ENCODE measurements around the gene COL4A5. TPM values are rescaled to one million over a fixed set of nuclear protein-coding genes. Genes with fewer than 3 reads are reported as not detected.
"Not testable (repeated sequence)": the region's sequence is repeated elsewhere in the genome, so short reads cannot be mapped to it uniquely, and the experiment has no call there.

Gene COL4A5
- total RNA-seq, 2 experiments from 2014 or later: not detected

GRCh38 chrX:108435261-108435660 lies 4.4 kb upstream of the COL4A5 start:
- H3K27ac Mint-ChIP-seq: no peak overlapping the region
- no peaks in the 10 kb centered on the region for H3K36me3 Mint-ChIP-seq (ENCODE audit: low read depth)
- no peak overlapping the region for H3K4me3 Mint-ChIP-seq
- DNase-seq: no peak
- no peaks in the 10 kb centered on the region for H3K4me1 Mint-ChIP-seq
- H3K27me3 Mint-ChIP-seq: peaks cover 22% of the 10 kb centered on the region
- CTCF ChIA-PET: no interaction called here
- POLR2A ChIA-PET: no interaction called here
- no peaks in the 10 kb centered on the region for H3K9me3 Mint-ChIP-seq

- ChIA-PET CTCF (no interaction called here), POLR2A (no interaction called here)
- Mint-ChIP-seq H3K9me3 (no peaks in the 10 kb centered on the region), H3K27me3 (peaks cover 25% of the 10 kb centered on the region), H3K4me3 (no peak overlapping the region), H3K4me1 (no peaks in the 10 kb centered on the region), H3K27ac (no peak overlapping the region), H3K36me3 (ENCODE audit: low read depth) (no peaks in the 10 kb centered on the region)
- DNase-seq: no peak
Measured at GRCh38 chrX:108437349-108438109, 2.1 kb upstream of the COL4A5 start.

GRCh38 chrX:108438110-108438623 lies 1.5 kb upstream of the COL4A5 start, which contains the start of gene COL4A6:
Gene COL4A6 (minus strand): TSS chrX:108438422. CDS start chrX:108438196, 226 bp downstream.
- no peak for DNase-seq
- Mint-ChIP-seq H3K4me1 (no peaks in the 10 kb centered on the region), H3K9me3 (no peaks in the 10 kb centered on the region), H3K27me3 (peaks cover 25% of the 10 kb centered on the region), H3K4me3 (no peak within 1 kb of the TSS), H3K27ac (no peak within 1 kb of the TSS), H3K36me3 (ENCODE audit: low read depth) (no peaks in the 10 kb centered on the region)
- ChIA-PET CTCF (no interaction called here), POLR2A (no interaction called here)

- Mint-ChIP-seq H3K36me3 (ENCODE audit: low read depth) (no peaks in the 10 kb centered on the region), H3K27ac (no peak overlapping the region), H3K27me3 (peaks cover 25% of the 10 kb centered on the region), H3K9me3 (no peaks in the 10 kb centered on the region), H3K4me3 (no peak overlapping the region), H3K4me1 (no peaks in the 10 kb centered on the region)
- DNase-seq: no peak
- CTCF ChIA-PET: no interaction called here
- POLR2A ChIA-PET: no interaction called here
Measured at GRCh38 chrX:108439961-108440696, 491 bp downstream of the COL4A5 start.

GRCh38 chrX:108442901-108443464 lies 3.3 kb downstream of the COL4A5 start:
- H3K27me3 Mint-ChIP-seq: peaks cover 19% of the 10 kb centered on the region
- no peaks in the 10 kb centered on the region for H3K9me3 Mint-ChIP-seq
- no peaks in the 10 kb centered on the region for H3K4me1 Mint-ChIP-seq
- H3K27ac Mint-ChIP-seq: no peak overlapping the region
- H3K36me3 Mint-ChIP-seq (ENCODE audit: low read depth): no peaks in the 10 kb centered on the region
- no peak for DNase-seq
- no peak overlapping the region for H3K4me3 Mint-ChIP-seq
- POLR2A ChIA-PET: no interaction called here
- CTCF ChIA-PET: no interaction called here

- Mint-ChIP-seq H3K4me3 (no peak overlapping the region), H3K9me3 (no peaks in the 10 kb centered on the region), H3K27ac (no peak overlapping the region), H3K36me3 (ENCODE audit: low read depth) (no peaks in the 10 kb centered on the region), H3K4me1 (no peaks in the 10 kb centered on the region), H3K27me3 (no peaks in the 10 kb centered on the region)
- DNase-seq: no peak
- ChIA-PET CTCF (no interaction called here), POLR2A (no interaction called here)
Measured at GRCh38 chrX:108447303-108447702, 7.7 kb downstream of the COL4A5 start.

GRCh38 chrX:108453841-108454240 lies 14.2 kb downstream of the COL4A5 start:
- ChIA-PET POLR2A (no interaction called here), CTCF (no interaction called here)
- H3K27me3 Mint-ChIP-seq: no peaks in the 10 kb centered on the region
- DNase-seq: no peak
- no peak overlapping the region for H3K4me3 Mint-ChIP-seq
- no peaks in the 10 kb centered on the region for H3K36me3 Mint-ChIP-seq (ENCODE audit: low read depth)
- H3K9me3 Mint-ChIP-seq: no peaks in the 10 kb centered on the region
- H3K27ac Mint-ChIP-seq: no peak overlapping the region
- H3K4me1 Mint-ChIP-seq: no peaks in the 10 kb centered on the region

- DNase-seq: no peak
- H3K9me3 Mint-ChIP-seq: no peaks in the 10 kb centered on the region
- ChIA-PET CTCF (no interaction called here), POLR2A (no interaction called here)
- H3K36me3 Mint-ChIP-seq (ENCODE audit: low read depth): no peaks in the 10 kb centered on the region
- H3K4me3 Mint-ChIP-seq: no peak overlapping the region
- no peaks in the 10 kb centered on the region for H3K27me3 Mint-ChIP-seq
- H3K4me1 Mint-ChIP-seq: no peaks in the 10 kb centered on the region
- H3K27ac Mint-ChIP-seq: no peak overlapping the region
Measured at GRCh38 chrX:108456971-108457477, 17.4 kb downstream of the COL4A5 start.

GRCh38 chrX:108464604-108465003 lies 25.0 kb downstream of the COL4A5 start:
- DNase-seq: no peak
- H3K9me3 Mint-ChIP-seq: no peaks in the 10 kb centered on the region
- ChIA-PET POLR2A (no interaction called here), CTCF (no interaction called here)
- no peak overlapping the region for H3K27ac Mint-ChIP-seq
- no peak overlapping the region for H3K4me3 Mint-ChIP-seq
- H3K27me3 Mint-ChIP-seq: no peaks in the 10 kb centered on the region
- no peaks in the 10 kb centered on the region for H3K4me1 Mint-ChIP-seq
- no peaks in the 10 kb centered on the region for H3K36me3 Mint-ChIP-seq (ENCODE audit: low read depth)

GRCh38 chrX:108468486-108468885 lies 28.8 kb downstream of the COL4A5 start:
- H3K27me3 Mint-ChIP-seq: no peaks in the 10 kb centered on the region
- H3K4me1 Mint-ChIP-seq: no peaks in the 10 kb centered on the region
- H3K36me3 Mint-ChIP-seq (ENCODE audit: low read depth): no peaks in the 10 kb centered on the region
- no peak overlapping the region for H3K27ac Mint-ChIP-seq
- no peak overlapping the region for H3K4me3 Mint-ChIP-seq
- ChIA-PET POLR2A (no interaction called here), CTCF (no interaction called here)
- DNase-seq: no peak
- no peaks in the 10 kb centered on the region for H3K9me3 Mint-ChIP-seq

- CTCF ChIA-PET: no interaction called here
- Mint-ChIP-seq H3K27me3 (no peaks in the 10 kb centered on the region), H3K27ac (no peak overlapping the region), H3K9me3 (peaks cover 2% of the 10 kb centered on the region), H3K4me3 (no peak overlapping the region), H3K36me3 (ENCODE audit: low read depth) (no peaks in the 10 kb centered on the region), H3K4me1 (no peaks in the 10 kb centered on the region)
- DNase-seq: no peak
- POLR2A ChIA-PET: no interaction called here
Measured at GRCh38 chrX:108473979-108474378, 34.3 kb downstream of the COL4A5 start.

- H3K27me3 Mint-ChIP-seq, CTCF ChIA-PET, POLR2A ChIA-PET: not testable (repeated sequence)
Measured at GRCh38 chrX:108481528-108481927, 41.9 kb downstream of the COL4A5 start.

GRCh38 chrX:108484251-108484650 lies 44.6 kb downstream of the COL4A5 start:
- CTCF ChIA-PET: no interaction called here
- no peak for DNase-seq
- no peaks in the 10 kb centered on the region for H3K9me3 Mint-ChIP-seq
- H3K4me1 Mint-ChIP-seq: no peaks in the 10 kb centered on the region
- no peaks in the 10 kb centered on the region for H3K27me3 Mint-ChIP-seq
- POLR2A ChIA-PET: no interaction called here
- no peak overlapping the region for H3K4me3 Mint-ChIP-seq
- H3K27ac Mint-ChIP-seq: no peak overlapping the region
- H3K36me3 Mint-ChIP-seq (ENCODE audit: low read depth): no peaks in the 10 kb centered on the region

More at GRCh38 chrX:108481528-108481927, 41.9 kb downstream of the COL4A5 start:
- not testable (repeated sequence) for H3K4me3 Mint-ChIP-seq; H3K4me1 Mint-ChIP-seq; H3K27ac Mint-ChIP-seq; H3K9me3 Mint-ChIP-seq; DNase-seq; H3K36me3 Mint-ChIP-seq (ENCODE audit: low read depth)

All from activated CD4-positive, alpha-beta memory T cell treated with anti-CD3 and anti-CD28 coated beads, Interleukin-2, amount 10 ng/mL, durations not matched to agents 7 days and 5 days (primary cell).